ENCODE results near the gene KANSL1. TPM values are rescaled to one million over a fixed set of nuclear protein-coding genes. Genes with fewer than 3 reads are reported as not detected.
A peak's percentile ranks its signal among the peaks of the same experiment; 100 is the strongest.

Gene KANSL1
- total and polyA plus RNA-seq, 10 of the 15 experiments (the other 5 are each of a cell fraction or from before 2014, with no cell fraction given) = 4.7 to 60.6 (median 28.0) TPM

DNA sequence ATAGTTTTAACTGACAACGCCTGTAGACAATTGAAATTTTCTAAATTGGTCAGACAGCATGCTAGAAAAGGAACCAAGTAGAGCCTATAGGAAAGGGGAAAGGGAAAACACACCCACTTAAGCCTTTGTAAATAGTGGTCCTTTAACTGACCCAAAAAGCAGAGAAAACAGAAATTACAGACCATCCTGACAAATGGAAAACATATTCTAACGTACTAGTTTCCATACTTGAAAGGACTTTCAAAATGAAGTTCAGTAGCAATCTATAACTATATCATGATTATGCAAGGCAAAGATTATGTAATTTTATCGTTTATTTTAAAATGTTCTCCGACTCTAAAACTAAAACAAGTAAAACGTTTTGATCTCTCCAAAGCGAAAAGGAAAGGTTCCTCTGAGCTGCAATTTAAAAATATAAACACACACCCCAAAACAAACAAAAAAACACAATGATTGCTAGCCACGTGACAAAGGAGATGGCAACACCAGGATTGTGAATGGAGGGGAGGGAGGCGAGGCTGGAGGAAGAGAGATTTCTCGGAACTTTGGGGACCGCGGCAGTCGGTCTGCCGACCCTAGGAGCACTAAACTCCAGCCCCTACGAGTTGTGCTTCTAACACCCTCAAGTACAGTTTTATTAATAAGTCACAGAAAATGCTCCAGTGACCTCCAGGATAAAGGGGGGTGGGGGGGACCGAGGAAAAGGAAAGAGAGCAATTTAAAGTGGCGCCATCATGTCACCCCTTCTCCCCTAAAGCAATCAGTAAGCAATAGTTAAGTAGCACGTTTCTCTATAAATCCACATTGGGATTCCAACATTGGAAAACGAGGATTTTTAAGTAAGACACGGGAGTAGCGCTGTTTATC lies 1.7 kb downstream of the KANSL1 start:
- H3K4me1 ChIP-seq (ENCODE audit: control insufficient read depth, insufficient read depth, low read length) = peaks cover 32% of the 10 kb centered on the region
- ChIA-PET RAD21 (ENCODE audit: unreplicated experiment) (interaction anchor here (0.7 to 2.7 kb wide), 9 partner anchors 10 to 188 kb away, joined by 3 to 16 read pairs (median 4); no protein-coding TSS in a partner anchor), CTCF (interaction anchor here (0.6 to 3.2 kb wide), 11 partner anchors 8 to 609 kb away, joined by 3 to 39 read pairs (median 9); no protein-coding TSS in a partner anchor), POLR2A (interaction anchor here (0.5 to 2.1 kb wide), 4 partner anchors 46 to 977 kb away, joined by 3 to 11 read pairs (median 4); no protein-coding TSS in a partner anchor), SMC1A (ENCODE audit: uncharacterized antibody, unreplicated experiment) (interaction anchor here (0.6 to 2.3 kb wide), 11 partner anchors 10 to 170 kb away, joined by 3 to 20 read pairs (median 4); no protein-coding TSS in a partner anchor)
- no peaks in the 10 kb centered on the region; the same call in 2 of the 3 replicates for H3K9me3 ChIP-seq (replicated peaks; ENCODE audit: control insufficient read depth, insufficient read depth, low read length)
- peak overlapping the region; percentile 94 for H3K27ac ChIP-seq (ENCODE audit: control insufficient read depth, insufficient read depth)
- H2AFZ ChIP-seq (ENCODE audit: control insufficient read depth, low read depth, low read length) = no peak overlapping the region
- peak overlapping the region; percentile 87 for H3K9ac ChIP-seq (ENCODE audit: control insufficient read depth, insufficient read depth, low read length)
- WGBS (ENCODE audit: insufficient coverage, insufficient replicate concordance, low lambda C conversion rate, missing lambda C conversion rate) = 2% methylated on average over 20 of the region's 20 CpGs
- BruUV-seq (replicated peaks) = TSS peak; percentile 71
- in situ Hi-C loops (cut with MboI) = no loop called here
- H3K36me3 ChIP-seq (ENCODE audit: control insufficient read depth in 2 of 2, insufficient read depth in 2 of 2, low read length in 1 of 2) = no peaks in the 10 kb centered on the region; a peak in 1 of 4 replicates
- H3K4me3 ChIP-seq = peak overlapping the region; percentile 78
- peaks cover 93% of the 10 kb centered on the region for H3K79me2 ChIP-seq (ENCODE audit: control insufficient read depth, insufficient read depth, low read length)
- no peak for ATAC-seq
- intact Hi-C loops (cut with micrococcal nuclease; ENCODE audit: unreplicated experiment) = loop anchor here (2.0 to 5.0 kb wide), 2 partner anchors 69 to 89 kb away; no protein-coding TSS in a partner anchor
- H4K20me1 ChIP-seq (ENCODE audit: control insufficient read depth, insufficient read depth) = peaks cover 4% of the 10 kb centered on the region; the same call in 1 of the 2 replicates
- H3K4me2 ChIP-seq (ENCODE audit: control insufficient read depth, insufficient read depth) = peak overlapping the region; percentile 83
- DNase-seq (ENCODE audit: low read depth, low spot score) = no peak
- no peak for FAIRE-seq
- H3K27me3 ChIP-seq (replicated peaks in 1 of 2; ENCODE audit: control insufficient read depth in 2 of 2, insufficient read depth in 2 of 2, low read length in 1 of 2) = no peaks in the 10 kb centered on the region
- TF ChIP-seq, protein P1, sequence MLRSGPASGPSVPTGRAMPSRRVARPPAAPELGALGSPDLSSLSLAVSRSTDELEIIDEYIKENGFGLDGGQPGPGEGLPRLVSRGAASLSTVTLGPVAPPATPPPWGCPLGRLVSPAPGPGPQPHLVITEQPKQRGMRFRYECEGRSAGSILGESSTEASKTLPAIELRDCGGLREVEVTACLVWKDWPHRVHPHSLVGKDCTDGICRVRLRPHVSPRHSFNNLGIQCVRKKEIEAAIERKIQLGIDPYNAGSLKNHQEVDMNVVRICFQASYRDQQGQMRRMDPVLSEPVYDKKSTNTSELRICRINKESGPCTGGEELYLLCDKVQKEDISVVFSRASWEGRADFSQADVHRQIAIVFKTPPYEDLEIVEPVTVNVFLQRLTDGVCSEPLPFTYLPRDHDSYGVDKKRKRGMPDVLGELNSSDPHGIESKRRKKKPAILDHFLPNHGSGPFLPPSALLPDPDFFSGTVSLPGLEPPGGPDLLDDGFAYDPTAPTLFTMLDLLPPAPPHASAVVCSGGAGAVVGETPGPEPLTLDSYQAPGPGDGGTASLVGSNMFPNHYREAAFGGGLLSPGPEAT (IDR thresholded peaks at IDR 0.05; ENCODE audit: low read depth) = peak; percentile 9; the same call in 1 of the 2 replicates
- TF ChIP-seq ZNF207 (IDR thresholded peaks at IDR 0.05; ENCODE audit: borderline replicate concordance) = 0 out of 2 replicates have a peak, but pooled peaks have one; percentile 30
- 0 out of 2 replicates have a peak, but pooled peaks have one; percentile 17 for TF ChIP-seq HDAC2 (IDR thresholded peaks at IDR 0.05)
- peak; percentile 79; the same call in 1 of the 2 replicates for TF ChIP-seq HDGF (IDR thresholded peaks at IDR 0.05)
- TF ChIP-seq RBBP5 (conservative IDR thresholded peaks at IDR 0.05) = no peak
- TF ChIP-seq NR2C1 (IDR thresholded peaks at IDR 0.05) = no peak
- peak; percentile 46 for TF ChIP-seq RELA (IDR thresholded peaks at IDR 0.05; ENCODE audit: borderline replicate concordance, partially characterized antibody)
- TF ChIP-seq, protein P2, sequence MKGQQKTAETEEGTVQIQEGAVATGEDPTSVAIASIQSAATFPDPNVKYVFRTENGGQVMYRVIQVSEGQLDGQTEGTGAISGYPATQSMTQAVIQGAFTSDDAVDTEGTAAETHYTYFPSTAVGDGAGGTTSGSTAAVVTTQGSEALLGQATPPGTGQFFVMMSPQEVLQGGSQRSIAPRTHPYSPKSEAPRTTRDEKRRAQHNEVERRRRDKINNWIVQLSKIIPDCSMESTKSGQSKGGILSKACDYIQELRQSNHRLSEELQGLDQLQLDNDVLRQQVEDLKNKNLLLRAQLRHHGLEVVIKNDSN (IDR thresholded peaks at IDR 0.05; ENCODE audit: borderline replicate concordance, extremely low read length, insufficient read depth, low read depth, low read length) = peak; percentile 66
- no peak for TF ChIP-seq LARP7 (IDR thresholded peaks at IDR 0.05)
- 0 out of 2 replicates have a peak, but pooled peaks have one; percentile 8 for TF ChIP-seq TAF1 (IDR thresholded peaks at IDR 0.05; ENCODE audit: borderline replicate concordance, low read depth, low read length)
- TF ChIP-seq POLR2AphosphoS5 (IDR thresholded peaks at IDR 0.05; ENCODE audit: low read length) = peak; percentile 54; the same call in 1 of the 2 replicates
- no peak for TF ChIP-seq SMAD5 (IDR thresholded peaks at IDR 0.05; ENCODE audit: low read depth)
- TF ChIP-seq, protein P3, sequence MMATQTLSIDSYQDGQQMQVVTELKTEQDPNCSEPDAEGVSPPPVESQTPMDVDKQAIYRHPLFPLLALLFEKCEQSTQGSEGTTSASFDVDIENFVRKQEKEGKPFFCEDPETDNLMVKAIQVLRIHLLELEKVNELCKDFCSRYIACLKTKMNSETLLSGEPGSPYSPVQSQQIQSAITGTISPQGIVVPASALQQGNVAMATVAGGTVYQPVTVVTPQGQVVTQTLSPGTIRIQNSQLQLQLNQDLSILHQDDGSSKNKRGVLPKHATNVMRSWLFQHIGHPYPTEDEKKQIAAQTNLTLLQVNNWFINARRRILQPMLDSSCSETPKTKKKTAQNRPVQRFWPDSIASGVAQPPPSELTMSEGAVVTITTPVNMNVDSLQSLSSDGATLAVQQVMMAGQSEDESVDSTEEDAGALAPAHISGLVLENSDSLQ (IDR thresholded peaks at IDR 0.05) = 0 out of 2 replicates have a peak, but pooled peaks have one; percentile 11
- TF ChIP-seq ZZZ3 (IDR thresholded peaks at IDR 0.05; ENCODE audit: control insufficient read depth, insufficient read length, low read depth) = no peak
- 0 out of 2 replicates have a peak, but pooled peaks have one; percentile 47 for TF ChIP-seq SREBF2 (IDR thresholded peaks at IDR 0.05; ENCODE audit: low read length)
- TF ChIP-seq SMARCA5 (IDR thresholded peaks at IDR 0.05) = no peak
- TF ChIP-seq WRNIP1 (IDR thresholded peaks at IDR 0.05; ENCODE audit: borderline replicate concordance, low read depth, low read length) = peak; percentile 89; the same call in 1 of the 2 replicates
- TF ChIP-seq POLR2A (IDR thresholded peaks at IDR 0.05; ENCODE audit: low read depth, low read length) = peak; percentile 41; the same call in 1 of the 2 replicates
- TF ChIP-seq, protein P4, sequence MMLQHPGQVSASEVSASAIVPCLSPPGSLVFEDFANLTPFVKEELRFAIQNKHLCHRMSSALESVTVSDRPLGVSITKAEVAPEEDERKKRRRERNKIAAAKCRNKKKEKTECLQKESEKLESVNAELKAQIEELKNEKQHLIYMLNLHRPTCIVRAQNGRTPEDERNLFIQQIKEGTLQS (IDR thresholded peaks at IDR 0.05; ENCODE audit: borderline replicate concordance, extremely low read depth, low read depth, low read length) = peak; percentile 5; the same call in 1 of the 2 replicates
- TF ChIP-seq SIN3A (IDR thresholded peaks at IDR 0.05; ENCODE audit: low read depth, low read length) = peak; percentile 47; the same call in 1 of the 2 replicates
